ENCODE data around the gene SF1. TPM values are rescaled to one million over a fixed set of nuclear protein-coding genes. Genes with fewer than 3 reads are reported as not detected.
A peak's percentile ranks its signal among the peaks of the same experiment; 100 is the strongest.

The SF1 gene
- total RNA-seq, 1 donor from 2014 or later = 391 TPM

DNA sequence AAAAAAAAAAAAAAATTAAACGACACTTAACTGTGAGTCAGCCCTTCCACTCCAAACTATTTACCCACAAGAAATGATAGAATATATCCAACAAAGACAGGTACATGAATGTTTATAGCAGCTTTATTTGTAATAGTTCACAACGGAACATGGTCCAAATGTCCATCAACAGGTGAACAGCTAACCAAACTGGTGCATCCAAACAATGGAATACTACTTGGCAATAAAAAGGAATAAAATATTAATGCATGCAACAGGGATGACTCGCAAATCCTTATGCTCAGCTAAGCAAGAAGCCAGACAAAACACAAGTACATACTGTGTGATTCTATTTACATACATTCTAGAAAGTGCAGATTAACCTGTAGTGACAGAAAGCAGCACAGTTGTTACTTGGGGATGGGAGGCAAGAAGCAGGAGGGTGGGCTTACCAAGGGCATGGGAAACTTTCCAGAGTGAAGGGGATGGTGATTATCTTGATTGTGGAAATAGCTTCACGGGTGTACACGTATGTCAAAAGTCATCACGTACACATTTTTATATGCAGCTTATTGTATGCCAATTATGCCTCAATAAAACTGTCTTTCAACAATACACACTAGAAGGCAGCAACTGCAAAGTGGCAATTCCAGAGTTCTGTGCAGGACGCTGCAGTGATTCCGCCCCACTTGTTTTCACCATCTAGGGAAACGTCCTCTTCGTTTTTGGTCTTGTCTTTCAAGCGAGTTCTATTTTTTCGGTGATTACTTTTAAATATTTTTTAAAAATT, 6.7 kb upstream of the SF1 start:
- no peak for DNase-seq (ENCODE audit: low spot score)

GRCh38 chr11:64778223-64778472, 194 bp downstream of the SF1 start:
- DNase-seq (ENCODE audit: low spot score) = no peak

DNA sequence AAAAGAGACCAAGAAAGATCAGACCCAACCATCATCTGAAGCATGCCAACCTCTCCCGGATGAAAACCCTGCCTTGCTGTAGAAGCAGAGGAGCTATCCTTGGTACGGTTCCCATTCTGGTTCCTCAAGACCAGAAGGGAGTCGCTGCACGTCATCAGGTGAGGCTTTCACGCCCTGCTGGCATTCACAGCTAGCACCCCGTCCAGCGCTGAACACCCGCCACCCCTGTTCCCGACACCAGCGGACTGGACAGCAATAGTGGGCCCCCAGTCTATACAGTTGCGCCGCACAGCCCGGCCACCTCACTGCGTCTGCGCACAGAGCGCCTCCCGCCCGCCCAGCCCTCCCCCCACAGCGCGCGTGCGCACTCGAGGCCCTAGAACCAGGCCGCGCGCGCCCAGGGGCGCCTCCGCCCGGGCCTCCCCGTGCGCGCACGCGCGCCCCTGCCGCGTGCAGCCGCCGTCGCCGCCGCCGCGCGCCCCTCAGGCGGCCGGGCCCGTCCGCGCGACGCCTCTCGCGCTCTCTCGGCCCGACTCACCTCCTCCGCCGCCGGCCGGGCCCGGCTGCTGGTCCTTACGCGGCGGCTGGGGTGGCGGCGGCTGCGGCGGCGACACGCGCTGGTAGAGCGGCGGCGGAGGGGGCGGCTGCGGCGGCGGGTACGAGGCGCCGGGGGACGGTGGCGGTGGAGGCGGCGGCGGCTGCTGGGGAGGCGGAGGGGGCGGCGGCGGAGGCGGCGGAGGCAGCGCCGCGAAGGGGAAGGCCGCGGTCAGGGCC, 706 bp downstream of the SF1 start:
- DNase-seq (ENCODE audit: low spot score) = peak; percentile 80

DNA sequence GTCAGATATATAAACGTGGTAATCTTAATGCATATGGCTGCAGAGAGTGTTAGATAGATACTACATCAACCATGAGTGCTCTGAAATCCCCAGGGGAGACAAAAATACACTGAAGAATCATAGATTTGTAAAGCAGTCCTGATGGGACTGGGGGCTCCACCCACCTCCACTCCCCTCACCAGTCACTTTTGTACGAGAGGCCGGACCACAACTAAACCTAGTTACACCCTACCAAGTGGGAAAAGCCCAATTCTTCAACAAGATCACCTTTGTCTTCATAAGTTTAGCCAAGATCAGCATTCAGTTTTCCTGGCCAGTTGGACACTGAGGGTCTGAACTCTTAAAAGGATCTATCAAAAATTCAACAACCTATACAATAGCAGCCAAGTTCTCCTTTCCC, 1.5 kb downstream of the SF1 start:
- DNase-seq (ENCODE audit: low spot score) = no peak

GRCh38 chr11:64776425-64776824, 1.9 kb downstream of the SF1 start:
- no peak for DNase-seq (ENCODE audit: low spot score)

DNA sequence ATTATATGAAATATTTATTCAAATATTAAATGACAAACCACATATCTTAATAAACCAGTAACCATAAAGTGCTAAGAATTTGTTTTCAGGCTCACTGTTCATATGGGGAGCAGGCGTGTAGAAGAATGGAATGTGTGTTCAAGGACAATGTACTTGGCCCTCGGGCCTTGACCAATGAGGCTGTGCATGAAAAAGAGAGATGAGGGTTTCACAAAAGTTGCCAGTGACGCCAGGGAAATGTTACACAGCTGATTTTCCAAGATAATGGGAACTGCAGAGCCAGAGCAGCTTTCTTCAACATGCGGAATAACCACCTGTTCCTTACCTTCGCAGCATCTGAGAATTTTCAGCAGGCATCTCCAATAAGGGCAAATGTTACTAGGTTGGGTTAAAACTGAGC, 4.2 kb downstream of the SF1 start:
- DNase-seq (ENCODE audit: low spot score) = no peak

- no peak for DNase-seq (ENCODE audit: low spot score)
Observed at GRCh38 chr11:64772303-64773018, 5.9 kb downstream of the SF1 start.

DNA sequence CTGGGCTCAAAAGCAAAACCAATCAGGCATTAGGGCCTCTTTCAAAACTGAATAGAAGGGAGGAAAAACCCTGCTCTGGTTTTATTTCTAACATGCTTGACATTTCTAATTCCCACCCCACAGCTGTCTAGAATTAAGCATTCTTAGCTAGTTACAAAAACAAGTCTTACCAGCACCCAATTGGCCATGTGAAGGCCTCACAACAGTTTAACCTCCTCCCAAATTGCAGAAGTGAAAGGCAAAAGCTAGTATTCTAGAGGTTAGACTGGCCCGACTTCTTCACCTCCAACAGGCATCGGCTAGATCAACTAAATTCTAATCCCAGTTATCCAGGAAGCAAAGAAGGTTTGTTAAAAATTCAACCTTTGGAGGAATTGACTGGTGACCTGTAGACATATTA, 6.5 kb downstream of the SF1 start:
- no peak for DNase-seq (ENCODE audit: low spot score)

DNA sequence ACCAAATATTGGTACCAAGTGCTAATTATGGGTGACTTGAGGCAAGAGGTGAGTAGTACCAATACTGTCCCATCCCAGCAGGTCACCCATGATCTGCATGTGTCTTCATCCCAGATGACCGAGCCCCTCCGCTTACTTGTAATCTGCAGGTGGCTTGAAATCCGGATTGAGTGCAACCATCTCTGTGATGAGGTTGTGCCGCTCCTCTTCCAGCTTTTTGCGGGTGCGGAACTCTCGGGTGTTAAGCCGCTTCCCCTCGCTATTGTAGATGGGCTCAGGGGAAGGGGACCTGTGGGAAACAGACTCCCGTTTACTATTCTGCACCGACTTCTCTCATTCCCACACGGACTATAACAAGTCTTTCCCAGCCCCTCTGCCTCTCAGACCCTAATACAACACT, 8.2 kb downstream of the SF1 start:
- no peak for DNase-seq (ENCODE audit: low spot score)

DNA sequence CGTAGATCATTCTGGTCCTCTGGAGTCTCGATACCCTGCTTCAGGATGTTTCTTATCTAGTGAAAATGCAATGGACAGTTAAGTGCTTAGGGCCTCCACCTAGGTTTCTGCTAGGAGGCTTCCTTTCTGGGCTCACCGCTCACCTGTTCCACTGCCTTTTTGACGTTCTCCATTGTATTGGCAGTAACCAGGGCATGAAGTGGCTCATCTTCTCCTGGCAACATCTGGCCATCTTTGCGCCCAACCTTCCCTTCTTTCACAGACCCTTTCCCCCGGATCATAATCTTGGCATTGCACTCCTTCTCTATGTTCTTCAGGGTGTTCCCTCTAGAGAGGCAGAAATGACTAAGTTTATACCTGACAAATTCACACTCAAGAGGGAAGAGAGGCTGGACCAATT, 9.1 kb downstream of the SF1 start:
- no peak for DNase-seq (ENCODE audit: low spot score)

DNA sequence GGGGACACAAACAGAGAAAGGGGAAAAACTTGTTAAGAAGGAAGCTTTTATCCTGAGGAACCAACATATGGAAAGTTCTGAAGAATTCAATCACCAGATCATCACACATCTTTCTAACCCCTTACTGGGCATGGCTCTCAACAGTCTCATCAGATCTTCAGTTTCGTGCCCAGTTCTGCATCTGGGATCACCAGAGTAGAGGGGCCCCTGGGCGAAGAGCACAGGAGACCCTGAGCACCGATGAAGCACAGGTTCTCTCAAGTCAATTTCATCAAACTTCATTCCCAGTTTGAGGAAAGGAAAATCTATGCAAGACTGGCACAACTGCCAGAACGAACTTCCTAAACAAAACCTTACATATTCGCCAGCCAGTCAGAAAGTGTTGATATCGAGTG, 10.0 kb downstream of the SF1 start:
- no peak for DNase-seq (ENCODE audit: low spot score)

- peak; percentile 74 for DNase-seq (ENCODE audit: low spot score)
Observed at GRCh38 chr11:64767344-64768299, 10.7 kb downstream of the SF1 start.

DNA sequence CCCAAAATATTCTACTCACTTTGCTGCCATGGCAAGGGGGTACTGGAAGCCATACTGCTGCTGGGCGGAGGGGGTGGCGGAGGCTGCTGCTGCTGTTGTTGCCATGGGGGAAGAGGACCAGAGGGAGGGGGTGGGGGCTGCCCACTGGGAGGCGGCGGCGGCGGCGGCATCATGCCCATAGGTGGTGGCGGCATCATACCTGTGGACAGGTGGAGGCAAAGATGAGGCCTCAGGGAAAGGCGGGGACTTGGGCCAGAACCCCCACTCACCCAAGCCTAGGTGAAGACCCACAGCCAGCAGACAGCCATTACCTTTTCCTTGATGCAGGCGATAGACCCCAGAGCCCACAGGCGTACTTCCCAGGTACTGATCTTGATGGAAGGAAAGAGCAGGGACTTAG, 11.5 kb downstream of the SF1 start:
- no peak for DNase-seq (ENCODE audit: low spot score)

- no peak for DNase-seq (ENCODE audit: low spot score)
Observed at GRCh38 chr11:64765851-64766665, 12.3 kb downstream of the SF1 start.

DNA sequence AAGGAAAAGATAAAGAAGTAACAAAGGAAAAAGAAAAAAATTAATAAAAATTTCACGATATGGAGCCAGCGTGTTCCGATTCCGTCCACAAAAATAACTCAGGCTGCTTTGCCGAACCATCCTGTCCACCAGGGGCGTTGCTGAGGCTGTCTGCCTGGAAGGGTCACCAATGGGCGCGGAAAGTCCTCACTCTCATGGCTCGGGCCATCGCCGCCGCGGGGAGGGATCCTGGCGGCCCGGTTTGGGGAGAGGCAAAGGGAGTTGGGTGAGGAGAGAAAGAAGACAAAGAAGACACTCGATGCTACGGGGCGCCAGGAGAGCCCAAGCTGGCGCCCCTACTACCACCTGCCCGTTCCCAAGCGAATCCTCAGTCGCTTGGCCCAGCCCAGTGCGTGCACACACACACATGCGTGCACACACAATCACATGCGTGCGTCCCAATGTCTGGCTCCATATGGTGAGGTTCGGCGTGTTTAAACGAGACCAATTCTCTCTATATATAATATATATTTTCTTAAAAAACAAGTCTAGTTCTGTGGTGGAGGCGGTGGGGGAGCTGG, 13.0 kb downstream of the SF1 start:
- DNase-seq (ENCODE audit: low spot score) = no peak

DNA sequence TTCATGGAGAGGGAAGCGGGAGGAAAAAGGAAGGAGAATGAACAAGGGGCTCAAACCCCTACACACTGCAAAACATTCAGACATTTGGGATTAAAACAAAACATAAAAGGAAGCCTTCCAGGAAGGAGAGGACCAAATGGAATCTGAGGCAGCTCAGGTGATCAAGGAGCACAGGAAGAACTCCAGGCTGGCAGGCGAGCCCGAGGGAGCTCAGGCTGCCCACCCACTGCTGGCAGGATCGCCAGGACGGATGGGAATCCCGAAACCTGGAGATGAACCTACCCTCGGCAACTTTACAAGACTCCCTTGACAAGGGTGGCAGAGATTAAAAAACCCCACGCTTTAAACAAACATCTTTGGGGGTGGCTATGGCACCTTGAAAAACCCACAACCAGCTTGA, 13.6 kb downstream of the SF1 start:
- no peak for DNase-seq (ENCODE audit: low spot score)

DNA sequence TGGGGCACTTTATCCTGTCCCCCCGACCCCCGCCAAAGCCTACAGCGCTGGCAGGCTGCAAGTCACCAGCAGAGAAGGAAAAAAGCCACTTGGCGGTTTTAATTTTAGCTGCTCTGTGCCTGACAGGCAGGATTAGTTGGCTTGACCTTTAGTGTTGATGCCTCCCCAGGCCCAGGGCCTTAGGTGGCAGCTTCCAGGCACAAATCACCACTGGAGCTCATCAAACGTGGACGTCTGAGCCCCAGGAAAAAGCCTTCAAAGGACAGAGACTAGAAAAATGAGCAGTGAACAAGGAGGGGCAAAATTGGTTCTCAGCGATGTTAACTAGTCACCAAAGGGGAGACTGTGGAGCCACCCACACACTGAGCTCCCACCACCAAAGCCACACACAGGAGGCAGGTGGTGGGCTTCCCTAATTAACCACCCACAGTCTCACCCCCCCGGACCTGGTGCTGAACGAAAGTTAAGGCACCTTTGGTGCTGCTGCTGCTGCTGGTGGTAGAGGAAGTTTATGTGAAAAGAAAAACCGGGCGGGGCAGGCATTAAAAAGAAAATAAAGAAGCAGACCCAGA, 14.2 kb downstream of the SF1 start:
- DNase-seq (ENCODE audit: low spot score) = no peak

DNA sequence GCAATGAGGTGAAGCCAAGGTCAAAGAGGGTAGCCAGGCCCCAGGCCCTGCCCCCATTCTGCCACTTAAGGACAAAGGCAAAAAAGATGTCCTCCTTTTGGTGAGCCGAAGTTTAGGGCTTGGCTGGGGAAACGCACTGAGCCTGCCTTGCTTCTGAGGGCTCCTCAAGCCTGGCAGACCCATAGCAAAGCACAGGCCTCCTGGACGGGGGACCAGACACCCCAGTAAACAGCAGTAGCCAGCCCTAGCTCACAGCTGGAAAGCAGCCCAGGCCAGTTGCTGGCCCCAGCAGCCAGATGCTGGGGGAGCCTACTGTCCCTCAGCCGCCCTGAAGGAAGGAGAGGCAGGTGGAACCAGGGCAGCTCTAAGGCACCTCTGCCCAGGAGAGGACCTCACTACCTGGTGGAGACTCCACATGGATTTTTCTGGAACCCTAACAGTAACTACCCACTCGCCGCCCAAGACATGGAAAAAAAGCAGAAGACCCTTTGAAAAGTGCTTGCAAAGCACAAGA, 14.8 kb downstream of the SF1 start:
- no peak for DNase-seq (ENCODE audit: low spot score)

- DNase-seq (ENCODE audit: low spot score) = no peak
Observed at GRCh38 chr11:64762674-64763525, 15.4 kb downstream of the SF1 start.
